Right lobe of liver (tissue), 4 donors: ENCODE data around the gene EPHB1.

Experiments used
- CTCF ChIP-seq, 4 donors: fragments of 200-600 bp in 3 of 4; fragments of 450-650 bp in 1 of 4; IDR thresholded peaks; one replicate each; pipeline versions ENCODE4 v1.5.1 to v1.8.0; 2016 to 2022; ENCODE audit warnings: antibody characterized with exemption in 4 of 4, mild to moderate bottlenecking in 2 of 4
- POLR2A ChIP-seq: fragments of 450-650 bp; IDR thresholded peaks from one replicate; pipeline ENCODE4 v1.6.1; 2017; ENCODE audit warnings: antibody characterized with exemption, mild to moderate bottlenecking
- donor health status: DM: no; HTN: no; CAD: no.
- donor health status: DM: no; HTN: no; CAD: no.
- donor health status: DM: no; HTN: yes; CAD: no.

DNA sequence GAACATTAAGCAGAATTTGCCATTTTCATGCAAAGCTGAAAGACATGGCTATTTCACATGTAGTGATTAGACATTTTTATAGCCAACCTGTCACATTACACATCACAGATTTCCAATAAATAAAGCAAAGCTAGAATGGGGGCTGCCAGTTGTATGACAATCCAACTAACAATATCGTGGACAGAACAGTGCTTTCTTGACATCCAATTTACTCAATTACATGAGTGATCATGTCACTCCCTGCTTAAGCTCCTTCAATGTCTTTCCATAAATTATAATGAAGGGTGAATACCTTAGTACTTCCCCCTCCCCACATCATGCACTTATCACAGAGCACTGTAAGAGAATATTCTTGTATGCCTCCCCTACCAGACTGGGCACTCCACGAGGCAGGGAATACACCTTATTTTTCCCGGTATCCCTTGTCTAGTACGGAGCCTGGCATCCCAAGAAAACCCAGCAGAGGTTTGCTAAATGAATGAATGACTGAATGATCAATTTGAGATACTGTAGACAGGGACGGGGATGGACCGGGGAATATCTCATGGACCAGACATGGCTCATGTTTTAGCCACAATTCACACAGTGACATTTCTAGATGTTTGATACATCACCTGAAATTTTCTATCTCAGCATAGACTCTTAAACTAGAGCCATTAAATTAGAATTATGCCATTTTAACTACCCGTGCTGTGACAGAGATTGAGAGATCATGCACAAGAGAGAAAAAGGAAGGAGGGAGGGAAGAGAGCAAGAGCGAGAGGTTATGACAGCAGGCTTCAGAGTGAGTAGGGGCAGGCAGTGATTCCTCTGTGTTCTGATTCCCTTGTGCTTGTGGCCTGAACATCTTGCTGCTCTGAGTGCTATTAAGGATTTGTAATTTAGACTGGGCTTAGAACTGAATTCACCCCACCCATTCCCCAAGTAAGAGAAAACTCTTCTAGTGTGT is 77.7 kb downstream of the EPHB1 start:
- TF ChIP-seq CTCF (IDR thresholded peaks at IDR 0.05) (no peak), POLR2A (no peak)
